HG02870 (cell line): ENCODE results near the gene CHFR.
"Not testable (repeated sequence)": the region's sequence is repeated elsewhere in the genome, so short reads cannot be mapped to it uniquely, and the experiment has no call there.

Experiments used
- ATAC-seq: cut with Tn5 transposase; IDR thresholded peaks from one replicate; pipeline ENCODE4 v1.9.1; 2021; ENCODE audit warnings: mild to moderate bottlenecking, moderate library complexity; ENCODE audit not compliant: unreplicated experiment

CHFR gene

GRCh38 chr12:132887513-132888351 lies at the start of gene CHFR:
TSS of gene CHFR (minus strand) at chr12:132887605. CDS start at chr12:132887328, 277 bp downstream.
- ATAC-seq, result peak; percentile 97

- ATAC-seq, result not testable (repeated sequence)
Measured at GRCh38 chr12:132936921-132937320, 49.5 kb upstream of the CHFR start.

- ATAC-seq, result no peak
Measured at GRCh38 chr12:132936163-132936562, 48.8 kb upstream of the CHFR start.

GRCh38 chr12:132926415-132926833 lies 39.0 kb upstream of the CHFR start:
- ATAC-seq, result no peak

GRCh38 chr12:132925597-132926414 lies 38.4 kb upstream of the CHFR start:
- no peak for ATAC-seq

- ATAC-seq, result no peak
Measured at GRCh38 chr12:132924356-132924755, 37.0 kb upstream of the CHFR start.

- no peak for ATAC-seq
Measured at GRCh38 chr12:132923356-132923909, 36.0 kb upstream of the CHFR start.

- no peak for ATAC-seq
Measured at GRCh38 chr12:132922676-132923075, 35.3 kb upstream of the CHFR start.

GRCh38 chr12:132921685-132922084 lies 34.3 kb upstream of the CHFR start:
- no peak for ATAC-seq

GRCh38 chr12:132918680-132919079 lies 31.3 kb upstream of the CHFR start:
- no peak for ATAC-seq

GRCh38 chr12:132909030-132909368 lies 21.6 kb upstream of the CHFR start:
- no peak for ATAC-seq

GRCh38 chr12:132908145-132909029 lies 21.0 kb upstream of the CHFR start:
- ATAC-seq, result peak; percentile 95

- not testable (repeated sequence) for ATAC-seq
Measured at GRCh38 chr12:132907789-132908144, 20.4 kb upstream of the CHFR start.

GRCh38 chr12:132907216-132907615 lies 19.8 kb upstream of the CHFR start:
- no peak for ATAC-seq

GRCh38 chr12:132904718-132905328 lies 17.4 kb upstream of the CHFR start:
- ATAC-seq, result no peak

GRCh38 chr12:132899033-132899432 lies 11.6 kb upstream of the CHFR start:
- ATAC-seq, result no peak

- no peak for ATAC-seq
Measured at GRCh38 chr12:132888852-132889251, 1.4 kb upstream of the CHFR start.

- ATAC-seq, result peak; percentile 16
Measured at GRCh38 chr12:132886529-132887477, 602 bp downstream of the CHFR start.

- ATAC-seq, result no peak
Measured at GRCh38 chr12:132881818-132882217, 5.6 kb downstream of the CHFR start.
